ENCODE results near the gene LLGL2. TPM values are rescaled to one million over a fixed set of nuclear protein-coding genes. Genes with fewer than 3 reads are reported as not detected.

Gene LLGL2
- total RNA-seq, 1 experiment from 2014 or later = 4.5 TPM

DNA sequence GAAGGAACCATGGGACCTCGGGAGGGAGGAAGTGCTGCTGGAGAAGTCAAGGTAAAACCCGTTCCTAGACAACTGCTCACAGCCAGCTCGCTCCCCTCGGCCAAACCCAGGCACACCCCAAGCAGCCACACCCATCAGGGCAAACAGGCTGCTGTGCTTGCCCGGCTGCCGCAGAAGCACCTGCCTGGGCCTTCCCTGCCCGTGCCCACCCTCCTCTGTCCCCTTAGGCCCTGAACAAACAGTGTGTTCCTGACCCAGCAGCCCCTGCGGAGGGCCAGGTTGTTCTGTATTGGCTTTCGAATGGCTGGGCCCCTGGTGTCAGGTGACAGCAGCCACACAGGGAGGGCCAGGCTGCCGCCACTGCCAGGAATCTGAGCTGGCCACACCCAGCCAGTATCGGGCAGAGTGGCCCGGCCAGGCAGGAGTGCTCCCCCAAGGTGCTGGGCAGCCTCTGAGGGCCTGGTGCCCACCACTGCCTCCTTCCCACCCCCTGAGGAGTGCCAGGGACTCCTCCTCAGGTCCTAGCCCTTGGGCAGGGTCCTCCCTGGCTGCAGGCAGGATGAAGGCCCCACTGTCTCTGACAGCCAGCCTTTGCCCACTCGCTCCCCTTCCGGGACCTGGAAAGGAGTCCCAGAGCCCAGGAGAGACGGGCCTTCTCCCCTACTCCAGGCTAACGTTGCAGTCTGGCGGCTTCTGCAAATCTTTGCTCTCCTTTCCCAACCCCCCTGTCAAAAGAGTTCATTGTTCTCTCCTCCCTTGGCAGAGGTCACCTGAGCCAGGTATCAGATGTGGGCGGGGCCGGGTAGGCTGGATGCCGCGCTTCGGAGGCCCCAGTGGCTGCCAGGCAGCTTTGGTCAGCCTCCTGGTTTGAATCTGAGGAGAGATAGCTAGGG, 24.0 kb downstream of the LLGL2 start:
- no peak for DNase-seq (ENCODE audit: low read depth)

DNA sequence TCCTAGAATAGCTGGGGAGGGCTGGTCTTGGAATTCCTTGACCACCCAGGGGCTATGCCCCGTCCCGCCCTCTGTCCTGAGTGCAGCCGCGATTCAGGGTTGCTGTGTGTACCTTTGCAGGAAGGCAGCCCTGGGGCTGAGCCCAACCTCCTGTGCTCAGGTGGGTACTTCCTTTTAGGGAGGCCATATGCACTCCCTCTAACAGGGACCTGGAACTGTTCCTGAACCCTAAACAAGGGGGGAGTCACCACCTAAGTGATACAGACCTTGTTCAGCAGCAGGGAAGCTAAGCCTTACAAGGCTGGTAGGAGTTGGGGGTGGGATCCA, 24.6 kb downstream of the LLGL2 start:
- DNase-seq (ENCODE audit: low read depth) = no peak

DNA sequence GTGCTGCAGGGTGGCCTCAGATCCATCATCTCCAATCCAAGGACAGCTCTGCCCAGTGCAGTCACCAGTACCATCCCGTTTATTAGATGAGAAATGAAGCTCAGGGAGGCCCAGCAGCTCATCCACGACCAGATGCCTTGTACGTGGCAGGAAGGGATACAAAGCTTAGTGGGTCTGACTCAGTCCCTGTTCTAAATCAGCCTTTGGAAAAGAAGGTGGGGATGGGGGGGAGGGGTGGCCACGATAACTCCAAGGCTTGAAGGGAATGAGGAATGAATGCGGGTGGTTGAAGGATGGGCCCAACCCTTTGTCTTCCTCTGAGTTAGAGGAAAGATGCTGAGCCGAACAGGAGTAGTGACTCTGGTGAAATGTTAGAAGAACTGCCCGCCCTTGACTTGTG, 25.8 kb downstream of the LLGL2 start:
- no peak for DNase-seq (ENCODE audit: low read depth)

DNA sequence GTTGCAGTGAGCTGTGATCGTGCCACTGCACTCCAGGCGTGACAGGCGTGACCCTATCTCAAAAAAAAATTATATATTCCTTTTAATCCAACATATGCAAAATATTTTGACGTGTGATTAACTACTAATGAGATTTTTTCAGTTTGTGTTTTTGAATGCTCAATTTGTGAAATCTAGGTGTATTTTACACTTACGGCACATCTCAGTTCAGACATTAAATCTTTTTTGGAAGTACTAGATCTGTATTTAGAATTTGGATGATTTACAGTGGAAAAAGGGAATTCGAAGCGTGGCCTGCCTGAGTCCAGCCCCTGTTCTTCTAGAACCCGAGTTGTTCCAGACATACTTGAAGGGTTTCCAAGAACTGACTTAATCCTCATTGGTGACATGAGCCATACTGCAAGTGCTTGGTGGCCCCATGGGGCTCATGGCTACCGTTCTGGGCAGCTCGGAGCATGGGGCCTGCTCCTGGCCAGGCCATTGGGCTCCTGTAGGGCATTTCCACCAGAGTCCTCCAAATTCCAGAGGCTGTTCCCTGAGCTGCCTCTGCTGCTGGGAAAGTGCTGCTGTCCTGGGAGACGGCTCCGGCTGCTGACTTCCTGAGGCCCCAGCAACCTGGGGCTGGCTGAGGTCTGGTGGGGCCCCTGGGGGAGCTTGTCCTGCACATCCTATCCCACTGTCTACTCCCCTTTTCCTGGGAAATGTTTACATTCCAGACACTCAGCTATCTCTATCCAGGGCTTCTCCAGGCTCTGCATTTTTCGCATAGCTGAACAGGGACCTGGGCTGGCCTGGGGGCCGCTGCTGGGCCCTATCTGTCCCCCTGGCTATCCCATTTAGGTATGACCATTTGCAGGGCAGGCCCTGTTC, 27.2 kb downstream of the LLGL2 start:
- peak; percentile 12 for DNase-seq (ENCODE audit: low read depth)

DNA sequence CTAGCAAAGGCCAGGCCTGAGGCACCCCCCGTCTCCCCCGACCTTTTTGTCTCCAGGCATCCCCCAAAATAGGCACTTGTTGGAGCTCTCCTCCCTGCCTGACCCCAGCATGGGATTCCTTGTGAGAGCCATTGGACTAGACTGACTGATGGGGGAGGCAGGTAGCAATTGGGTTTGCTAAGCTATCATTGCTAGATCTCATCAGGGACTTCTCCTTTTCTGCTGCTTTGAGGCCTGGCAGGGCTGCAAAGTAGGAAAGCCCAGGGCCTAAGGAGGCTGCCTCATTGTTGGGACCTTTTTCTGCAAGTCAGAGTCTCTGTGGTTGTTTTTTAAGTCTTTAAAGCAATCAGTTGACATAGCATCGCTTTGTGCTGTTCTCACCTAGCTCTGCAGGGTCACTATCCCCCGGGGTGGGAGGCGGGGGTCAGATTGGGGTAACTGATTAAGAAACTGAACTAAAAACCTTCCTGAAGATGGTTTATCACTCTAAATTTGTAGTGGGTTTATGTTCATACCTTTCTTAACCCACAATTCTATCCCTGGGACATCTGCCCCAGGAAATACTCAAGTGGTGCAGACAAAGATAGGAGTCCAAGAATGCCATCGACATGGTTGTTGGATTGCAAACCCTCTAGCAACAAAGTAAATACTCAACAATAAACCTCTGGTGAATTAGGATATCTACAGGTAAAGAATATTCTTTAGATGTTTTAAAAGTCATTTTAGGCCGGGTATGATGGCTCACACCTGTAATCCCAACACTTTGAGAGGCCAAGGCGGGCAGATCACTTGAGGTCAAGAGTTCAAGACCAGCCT, 28.0 kb downstream of the LLGL2 start:
- peak; percentile 40 for DNase-seq (ENCODE audit: low read depth)

DNA sequence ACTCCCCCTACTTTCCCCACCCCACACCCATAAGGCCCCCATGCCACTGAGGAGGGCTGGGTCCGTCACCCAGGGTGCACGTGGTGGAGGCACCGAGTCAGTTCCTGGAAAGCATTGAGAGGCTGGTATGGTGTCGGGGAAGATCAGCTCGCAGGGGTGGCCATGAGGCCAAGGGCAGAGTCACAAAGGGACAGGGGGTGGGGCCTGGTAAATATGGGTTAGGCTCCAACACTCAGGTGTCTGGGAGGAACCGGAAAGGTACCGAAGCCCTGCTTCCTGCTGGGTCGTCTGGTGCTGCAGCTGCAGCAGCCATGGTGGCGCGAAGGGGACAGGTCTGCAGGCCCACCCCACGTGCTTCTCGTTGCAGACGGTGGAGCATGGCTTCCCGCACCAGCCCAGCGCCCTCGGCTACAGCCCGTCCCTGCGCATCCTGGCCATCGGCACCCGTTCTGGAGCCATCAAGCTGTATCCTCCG, 30.2 kb downstream of the LLGL2 start:
- no peak for DNase-seq (ENCODE audit: low read depth)

DNA sequence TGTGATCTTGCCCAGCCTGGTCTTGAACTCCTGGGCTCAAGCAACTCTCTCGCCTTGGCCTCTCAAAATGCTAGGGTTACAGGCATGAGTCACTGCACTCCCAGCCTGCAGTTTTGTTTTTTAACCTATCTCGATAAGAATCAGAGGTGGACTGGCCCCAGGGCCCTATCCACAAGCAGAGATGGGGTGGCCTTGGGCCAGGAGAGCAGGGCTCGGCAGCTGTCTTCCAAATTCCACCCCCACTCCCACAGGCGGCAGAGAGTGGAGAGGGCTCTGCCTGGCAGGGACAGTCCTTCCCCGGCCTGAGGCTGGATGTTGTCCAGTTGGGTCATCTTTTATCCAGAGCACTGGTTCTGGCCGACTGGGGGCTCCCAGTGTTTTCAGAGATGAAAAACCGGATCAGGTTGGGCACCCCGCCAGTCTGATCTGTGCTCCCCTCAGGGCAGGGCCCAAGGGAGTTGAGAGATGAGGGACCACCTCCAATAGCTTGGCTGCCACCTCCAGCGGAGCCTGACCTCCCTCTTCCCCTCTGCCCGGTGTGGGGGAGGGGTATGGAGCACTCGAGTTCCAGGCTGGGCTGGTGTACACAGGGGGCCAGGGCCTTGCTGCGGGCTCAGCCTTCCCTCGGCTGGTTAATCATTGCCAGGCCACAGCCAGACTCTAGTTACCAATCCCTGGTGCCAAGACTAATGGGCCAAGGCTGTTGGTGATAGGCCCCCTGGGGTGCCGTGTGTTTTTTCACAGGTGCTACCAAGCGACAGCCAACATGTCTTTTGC, 31.8 kb downstream of the LLGL2 start:
- peak; percentile 96 for DNase-seq (ENCODE audit: low read depth)

DNA sequence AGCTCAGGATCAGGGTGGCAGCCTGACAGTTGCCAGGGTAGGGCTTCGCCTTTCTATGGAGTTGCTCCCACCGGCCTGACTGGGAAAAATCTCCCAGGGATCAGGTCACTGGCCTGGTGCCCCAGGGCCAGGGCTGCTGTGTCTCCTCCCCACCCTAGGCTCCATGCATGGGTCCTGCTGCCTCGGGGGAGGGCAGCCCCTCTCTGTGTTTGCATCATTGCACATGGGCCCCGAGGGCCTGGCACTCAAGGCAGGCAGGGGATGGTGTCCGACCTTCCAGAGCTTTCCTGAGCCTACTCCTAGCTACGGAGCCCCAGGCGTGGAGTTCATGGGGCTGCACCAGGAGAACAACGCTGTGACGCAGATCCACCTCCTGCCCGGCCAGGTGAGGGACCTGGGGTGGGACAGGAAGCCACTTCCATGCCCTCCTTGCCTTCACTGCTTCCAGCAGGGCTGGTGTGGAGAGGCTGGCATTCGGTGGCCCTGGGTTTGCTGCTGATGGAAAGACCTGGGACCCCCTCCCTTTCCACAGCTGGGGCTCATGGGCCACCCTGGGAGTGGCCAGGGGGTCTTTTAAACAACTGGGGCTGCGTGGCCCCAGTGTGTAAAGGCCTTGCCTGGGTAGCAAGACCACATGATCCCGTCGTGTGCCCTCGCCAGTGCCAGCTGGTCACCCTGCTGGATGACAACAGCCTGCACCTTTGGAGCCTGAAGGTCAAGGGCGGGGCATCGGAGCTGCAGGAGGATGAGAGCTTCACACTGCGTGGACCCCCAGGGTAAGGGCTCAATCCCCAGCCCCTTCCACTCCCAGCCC, 32.6 kb downstream of the LLGL2 start:
- no peak for DNase-seq (ENCODE audit: low read depth)

DNA sequence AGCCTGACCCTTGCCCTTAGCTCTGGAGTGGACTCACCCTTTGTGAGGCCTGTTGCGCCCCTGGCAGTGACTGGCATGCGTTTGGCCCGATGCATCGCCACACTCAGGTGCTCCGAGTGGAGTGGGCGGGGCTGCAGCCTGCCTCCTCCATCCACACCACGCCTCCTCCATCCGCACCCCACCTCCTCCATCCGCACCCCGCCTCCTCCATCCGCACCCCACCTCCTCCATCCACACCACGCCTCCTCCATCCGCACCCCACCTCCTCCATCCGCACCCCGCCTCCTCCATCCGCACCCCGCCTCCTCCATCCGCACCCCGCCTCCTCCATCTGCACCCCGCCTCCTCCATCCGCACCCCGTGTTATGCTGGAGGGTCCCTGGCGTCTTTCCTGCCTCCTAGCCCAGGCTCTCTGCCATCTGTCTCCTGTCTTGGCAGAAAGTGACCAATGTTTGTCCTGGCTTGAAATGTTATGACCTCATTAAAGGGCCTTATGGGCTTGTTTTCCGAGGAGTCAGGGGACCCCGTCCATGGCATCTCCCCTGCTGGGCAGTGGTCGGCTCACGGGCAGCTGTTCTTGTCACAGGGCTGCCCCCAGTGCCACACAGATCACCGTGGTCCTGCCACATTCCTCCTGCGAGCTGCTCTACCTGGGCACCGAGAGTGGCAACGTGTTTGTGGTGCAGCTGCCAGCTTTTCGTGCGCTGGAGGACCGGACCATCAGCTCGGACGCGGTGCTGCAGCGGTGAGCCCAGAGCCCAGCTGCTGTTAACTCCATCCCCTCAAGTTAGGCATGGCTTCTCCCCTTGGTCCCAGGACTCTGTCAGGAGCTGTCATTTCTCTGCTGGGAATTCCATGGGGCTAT, 33.4 kb downstream of the LLGL2 start:
- DNase-seq (ENCODE audit: low read depth) = no peak

DNA sequence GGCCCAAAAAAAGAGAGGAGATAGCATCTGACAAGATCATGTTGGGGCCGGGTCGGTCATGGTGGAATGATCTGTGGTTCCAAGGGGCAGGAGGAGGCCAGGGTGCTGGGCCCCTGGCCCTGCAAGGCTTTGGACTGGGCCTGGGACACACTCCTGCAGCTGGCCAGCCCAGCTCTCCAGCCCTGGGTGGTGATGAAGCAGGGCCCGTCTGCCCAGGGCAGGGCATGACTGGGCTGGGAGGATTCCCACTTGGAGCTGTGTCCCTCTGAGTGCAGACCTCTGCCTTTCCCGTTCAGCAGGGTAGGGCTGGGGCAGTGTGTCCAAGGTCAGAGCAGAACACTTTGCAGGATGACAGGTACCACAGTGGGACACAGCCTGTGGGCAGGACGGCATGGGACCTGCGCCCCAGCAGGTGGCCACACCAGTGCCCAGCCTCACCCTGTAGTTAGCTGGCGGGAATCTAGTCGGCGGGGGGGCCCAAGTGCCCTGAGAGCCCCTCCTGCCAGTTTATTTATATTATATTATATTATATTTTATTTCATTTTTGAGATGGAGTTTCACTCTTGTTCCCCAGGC, 34.5 kb downstream of the LLGL2 start:
- no peak for DNase-seq (ENCODE audit: low read depth)

DNA sequence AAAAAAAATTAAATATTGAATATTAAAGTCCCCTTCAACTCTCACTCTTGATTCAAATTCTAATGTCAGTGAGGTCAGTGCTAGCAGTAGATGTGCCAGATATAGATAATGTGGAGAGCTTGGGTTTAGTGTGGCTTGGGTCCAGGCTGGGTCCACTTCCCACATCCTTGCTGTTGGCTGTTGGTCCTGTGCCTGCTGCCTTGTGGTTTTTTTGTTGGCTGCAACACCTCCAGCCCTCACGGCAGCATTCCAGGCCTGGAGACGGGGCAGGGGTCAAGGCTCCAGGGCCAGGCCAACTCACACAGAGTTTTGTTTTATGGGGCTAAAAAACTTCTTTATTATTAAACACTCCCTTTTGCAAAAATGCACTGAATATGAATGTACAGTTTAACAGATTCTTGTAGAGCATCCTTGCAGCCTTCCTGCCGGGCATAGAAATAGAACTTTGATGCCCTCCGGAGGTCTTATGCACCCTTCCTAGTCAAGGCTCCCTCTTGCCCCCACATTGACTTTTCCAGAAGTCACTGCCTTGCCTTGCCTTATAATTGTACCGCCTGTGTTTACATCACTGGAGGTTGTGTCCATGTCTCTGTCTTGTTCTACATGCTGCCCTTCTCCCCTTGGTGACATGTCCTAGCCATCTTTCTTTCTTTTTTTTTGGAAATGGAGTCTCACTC, 36.6 kb downstream of the LLGL2 start:
- DNase-seq (ENCODE audit: low read depth) = peak; percentile 91

DNA sequence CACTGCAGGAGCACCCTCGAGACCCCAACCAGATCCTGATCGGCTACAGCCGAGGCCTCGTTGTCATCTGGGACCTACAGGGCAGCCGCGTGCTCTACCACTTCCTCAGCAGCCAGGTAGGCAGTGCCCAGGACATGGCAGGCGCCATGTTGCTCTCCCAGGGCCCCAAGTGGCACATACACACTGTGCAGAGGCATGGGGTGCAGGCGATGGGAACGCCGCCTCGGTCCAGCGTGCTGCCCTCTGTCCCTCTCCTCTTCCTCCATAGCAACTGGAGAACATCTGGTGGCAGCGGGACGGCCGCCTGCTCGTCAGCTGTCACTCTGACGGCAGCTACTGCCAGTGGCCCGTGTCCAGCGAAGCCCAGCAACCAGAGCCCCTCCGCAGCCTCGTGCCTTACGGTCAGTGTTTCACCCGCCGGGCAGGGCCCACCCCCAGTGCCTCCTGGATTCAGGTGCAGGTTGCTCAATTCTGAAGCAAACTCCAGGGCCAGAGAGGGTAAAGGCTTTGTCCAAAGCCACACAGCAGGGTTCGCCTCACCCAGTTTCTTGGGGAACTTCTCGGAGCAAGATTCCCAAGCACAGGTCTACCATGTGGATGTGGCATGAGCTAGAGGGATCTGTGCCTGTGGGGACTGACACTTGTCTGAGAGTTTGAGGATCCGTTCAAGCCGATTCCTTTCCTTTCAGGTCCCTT, 37.7 kb downstream of the LLGL2 start:
- no peak for DNase-seq (ENCODE audit: low read depth)

DNA sequence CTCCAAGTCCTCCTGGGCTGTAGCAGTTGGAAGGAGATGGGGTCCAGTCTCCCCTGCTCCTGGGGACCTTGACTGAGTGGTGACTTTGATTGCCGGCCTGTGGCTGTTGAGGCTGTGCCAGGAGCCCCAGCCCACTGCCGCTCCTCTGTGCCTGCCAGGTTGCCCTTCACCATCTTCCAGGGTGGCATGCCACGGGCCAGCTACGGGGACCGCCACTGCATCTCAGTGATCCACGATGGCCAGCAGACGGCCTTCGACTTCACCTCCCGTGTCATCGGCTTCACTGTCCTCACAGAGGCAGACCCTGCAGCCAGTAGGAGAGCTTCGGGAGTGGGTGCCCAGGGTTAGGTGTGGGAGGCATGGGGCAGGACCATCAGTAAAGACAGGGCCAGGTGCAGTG, 38.7 kb downstream of the LLGL2 start:
- DNase-seq (ENCODE audit: low read depth) = no peak

DNA sequence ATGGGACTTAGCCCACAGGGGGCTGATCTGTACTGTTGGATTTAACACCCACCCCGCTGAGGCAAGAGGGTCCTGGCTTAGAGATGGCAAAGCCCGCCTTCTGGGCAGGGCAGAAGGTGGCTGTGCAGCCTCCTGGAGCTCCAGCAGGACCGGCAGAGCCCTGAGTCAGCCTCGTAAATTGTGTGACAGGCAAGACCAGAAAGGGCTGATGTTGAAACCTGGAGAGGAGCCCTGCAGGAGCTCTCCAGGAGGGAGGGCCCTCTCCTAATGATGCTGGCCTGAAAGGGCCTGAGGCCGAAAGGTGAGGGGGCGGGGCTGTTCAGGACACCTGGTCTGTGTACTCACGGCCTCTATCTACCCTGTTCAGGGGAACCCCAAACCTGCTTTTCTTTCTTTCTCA, 39.6 kb downstream of the LLGL2 start:
- DNase-seq (ENCODE audit: low read depth) = peak; percentile 86

DNA sequence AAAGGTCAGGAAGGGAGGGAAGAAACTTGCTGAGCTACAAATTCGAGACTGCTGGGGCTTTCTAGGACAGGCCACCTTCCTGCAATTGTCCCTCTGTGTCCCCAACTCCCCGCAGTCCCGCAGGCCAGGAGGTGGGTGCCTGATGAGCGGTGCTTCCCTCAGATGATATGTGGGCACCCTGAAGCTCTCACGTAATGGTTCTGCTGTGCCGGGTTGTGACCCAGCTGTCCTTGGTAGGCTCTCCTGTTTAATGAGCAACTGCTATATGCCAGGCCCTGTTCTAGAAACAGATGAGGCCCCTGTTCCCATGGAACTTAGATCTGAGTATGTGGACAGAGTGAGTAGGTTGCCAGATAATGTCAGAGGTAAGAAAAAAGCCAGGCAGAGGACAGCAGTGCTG, 40.1 kb downstream of the LLGL2 start:
- no peak for DNase-seq (ENCODE audit: low read depth)

DNA sequence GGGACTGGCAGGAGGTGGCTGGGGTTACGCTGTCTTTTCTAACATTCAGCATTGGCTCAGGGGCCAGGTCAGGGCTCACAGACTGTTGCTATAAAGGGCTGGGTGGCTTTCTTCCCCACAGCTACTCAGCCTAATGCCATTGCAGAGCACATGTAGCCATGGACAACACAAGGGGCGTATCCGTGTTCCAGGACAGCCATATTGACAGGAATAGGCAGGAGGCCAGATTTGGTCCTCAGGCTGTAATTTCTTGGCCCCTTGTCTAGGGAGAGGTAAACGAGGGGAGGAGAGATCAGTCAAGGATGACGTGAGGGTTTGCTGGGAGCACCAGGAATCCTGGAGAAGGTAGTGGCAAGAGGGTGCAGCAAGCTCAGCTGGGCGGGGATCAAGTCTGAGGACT, 40.9 kb downstream of the LLGL2 start:
- no peak for DNase-seq (ENCODE audit: low read depth)

DNA sequence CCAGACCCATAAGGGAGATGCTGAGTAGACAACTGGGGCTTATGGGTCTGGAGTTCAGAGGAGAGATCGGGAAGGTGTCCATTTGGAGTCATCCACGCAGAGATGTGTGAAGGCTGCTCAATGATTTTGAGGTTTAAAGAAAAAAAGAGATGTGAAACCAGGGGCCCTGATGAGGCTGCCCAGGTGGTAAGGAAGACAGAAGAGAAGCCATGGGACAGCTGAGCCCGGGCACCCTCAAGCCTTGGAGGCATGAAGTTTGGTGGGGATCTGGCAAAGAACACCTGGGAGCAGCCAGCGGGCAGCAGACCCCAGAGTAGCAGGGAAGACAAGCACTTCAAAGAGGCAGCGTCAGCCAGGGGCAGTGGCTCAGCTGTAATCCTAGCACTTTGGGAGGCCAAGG, 41.3 kb downstream of the LLGL2 start:
- DNase-seq (ENCODE audit: low read depth) = no peak
